ENCODE data around the gene OR5AU1. TPM values are rescaled to one million over a fixed set of nuclear protein-coding genes. Genes with fewer than 3 reads are reported as not detected.
"Not testable (repeated sequence)": the region's sequence is repeated elsewhere in the genome, so short reads cannot be mapped to it uniquely, and the experiment has no call there.

The OR5AU1 gene
- total RNA-seq, 4 donors from 2014 or later, result not detected

- Histone ChIP-seq H3K4me1 (no peaks in the 10 kb centered on the region), H3K9me3 (no peaks in the 10 kb centered on the region), H3K27me3 (no peaks in the 10 kb centered on the region), H3K4me3 (no peak overlapping the region), H3K36me3 (no peaks in the 10 kb centered on the region), H3K27ac (no peak overlapping the region)
- WGBS, 2 donors (ENCODE audit: low coverage in 1 of 2), result 81 to 86% methylated on average over 3 to 8 of the region's 8 CpGs
- intact Hi-C loops (cut with DNase I; ENCODE audit: low total_unique reads) (no loop called here), in situ Hi-C loops (cut with MboI; ENCODE audit: low pct_ligation_motif_present in 1 of 4, low pct_unique_long_range_greater_than_20kb in 1 of 4, low sequenced_read_pairs in 3 of 4) (no loop called here)
- no peak for TF ChIP-seq POLR2A (IDR thresholded peaks at IDR 0.05)
- no peak for TF ChIP-seq POLR2AphosphoS5 (IDR thresholded peaks at IDR 0.05)
- no peak for TF ChIP-seq EP300 (IDR thresholded peaks at IDR 0.05; ENCODE audit: low read depth)
- no peak for TF ChIP-seq CTCF (IDR thresholded peaks at IDR 0.05)
- no peak for DNase-seq
These were observed 12.2 kb upstream of the OR5AU1 start for GRCh38 chr14:21168055-21168454.

DNA sequence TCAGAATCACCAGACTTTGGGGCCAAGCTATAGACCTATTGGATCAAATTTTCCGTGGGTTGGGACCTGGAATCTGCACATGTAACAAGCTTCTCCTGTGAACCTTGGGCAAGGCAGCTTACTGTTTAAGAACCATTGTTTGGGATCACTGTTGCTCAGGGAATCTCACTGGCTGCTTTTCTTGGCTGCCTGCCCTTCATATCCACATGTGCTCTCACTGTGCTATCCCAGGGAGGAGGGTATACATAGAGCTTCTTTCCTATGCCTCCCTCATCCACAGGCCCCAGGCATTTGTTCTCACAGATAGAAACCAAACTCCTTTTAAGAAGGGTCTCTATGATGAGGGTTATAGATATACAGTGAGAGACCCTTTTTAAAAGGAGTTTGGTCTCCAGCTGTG is 9.8 kb upstream of the OR5AU1 start:
- H3K36me3 ChIP-seq; intact Hi-C loops (cut with DNase I; ENCODE audit: low total_unique reads); in situ Hi-C loops (cut with MboI; ENCODE audit: low pct_ligation_motif_present in 1 of 4, low pct_unique_long_range_greater_than_20kb in 1 of 4, low sequenced_read_pairs in 3 of 4); H3K4me3 ChIP-seq; H3K27me3 ChIP-seq; H3K27ac ChIP-seq; H3K9me3 ChIP-seq; DNase-seq; H3K4me1 ChIP-seq: not testable (repeated sequence)
- WGBS, 2 donors (ENCODE audit: low coverage in 1 of 2), result 70% methylated on average over 1 of the region's 1 CpG; no CpG with 5 or more reads in 1 of the 2 donors

DNA sequence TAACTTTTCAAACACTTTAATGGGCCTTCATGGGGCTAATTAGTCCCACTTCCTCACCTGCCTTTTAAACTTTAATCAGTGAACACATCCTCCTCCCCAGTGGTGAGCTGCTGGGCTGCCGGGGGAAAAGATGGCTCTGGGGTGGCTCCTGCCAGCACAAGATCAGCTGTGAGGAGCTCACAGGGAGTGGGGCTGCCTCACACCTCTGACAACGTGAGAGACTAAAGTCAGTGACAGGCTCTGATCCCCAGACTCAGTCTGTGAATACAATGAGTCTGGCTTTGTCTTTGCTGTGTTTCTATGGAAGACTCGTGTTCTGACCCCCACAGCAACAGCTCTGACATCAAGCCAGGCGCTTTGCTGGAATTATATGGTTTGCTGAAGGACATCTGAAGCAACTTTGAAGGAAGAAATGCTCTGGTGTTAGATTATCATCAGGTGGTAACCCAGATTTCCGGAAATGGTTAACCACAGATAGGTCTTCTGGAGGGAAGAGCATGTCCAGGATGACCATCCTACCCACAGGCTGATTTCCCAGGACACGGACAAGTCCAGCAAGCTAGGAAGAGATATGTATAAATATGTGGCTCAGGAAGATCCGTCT is 9.2 kb upstream of the OR5AU1 start:
- intact Hi-C loops (cut with DNase I; ENCODE audit: low total_unique reads); H3K27ac ChIP-seq; in situ Hi-C loops (cut with MboI; ENCODE audit: low pct_ligation_motif_present in 1 of 4, low pct_unique_long_range_greater_than_20kb in 1 of 4, low sequenced_read_pairs in 3 of 4); H3K36me3 ChIP-seq; H3K4me3 ChIP-seq; DNase-seq; H3K9me3 ChIP-seq; H3K27me3 ChIP-seq; H3K4me1 ChIP-seq: not testable (repeated sequence)
- 62% methylated on average over 7 of the region's 7 CpGs; no CpG with 5 or more reads in 1 of the 2 donors for WGBS, 2 donors (ENCODE audit: low coverage in 1 of 2)

DNA sequence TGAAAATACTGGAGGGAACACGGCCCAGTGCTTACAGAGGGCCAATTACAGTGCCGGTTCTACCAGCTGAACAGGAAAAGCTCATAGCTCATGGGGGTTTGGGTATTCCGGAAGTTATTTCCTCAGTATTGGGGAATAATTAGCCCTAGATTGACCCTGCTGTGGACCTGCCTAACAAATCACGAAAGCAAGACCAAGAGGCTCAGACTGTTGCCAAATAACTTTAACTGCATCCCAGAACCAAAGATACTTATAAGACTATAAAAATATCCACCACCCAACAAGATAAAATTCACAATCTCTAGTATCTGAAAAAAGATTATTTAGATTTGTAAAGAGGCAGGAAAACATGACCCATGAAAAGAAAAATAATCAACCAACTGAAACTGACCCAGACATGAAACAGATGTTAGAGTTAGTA is 8.0 kb upstream of the OR5AU1 start:
- intact Hi-C loops (cut with DNase I; ENCODE audit: low total_unique reads) (no loop called here), in situ Hi-C loops (cut with MboI; ENCODE audit: low pct_ligation_motif_present in 1 of 4, low pct_unique_long_range_greater_than_20kb in 1 of 4, low sequenced_read_pairs in 3 of 4) (no loop called here)
- 55 to 73% methylated on average over 2 to 4 of the region's 4 CpGs for WGBS, 2 donors (ENCODE audit: low coverage in 1 of 2)
- Histone ChIP-seq H3K27me3 (no peaks in the 10 kb centered on the region), H3K27ac (no peak overlapping the region), H3K9me3 (no peaks in the 10 kb centered on the region), H3K4me1 (no peaks in the 10 kb centered on the region), H3K4me3 (no peak overlapping the region), H3K36me3 (no peaks in the 10 kb centered on the region)
- no peak for TF ChIP-seq CTCF (IDR thresholded peaks at IDR 0.05)
- no peak for TF ChIP-seq POLR2AphosphoS5 (IDR thresholded peaks at IDR 0.05)
- no peak for TF ChIP-seq POLR2A (IDR thresholded peaks at IDR 0.05)
- TF ChIP-seq EP300 (IDR thresholded peaks at IDR 0.05; ENCODE audit: low read depth), result no peak
- no peak for DNase-seq

GRCh38 chr14:21162081-21162480 is 6.2 kb upstream of the OR5AU1 start:
- in situ Hi-C loops (cut with MboI; ENCODE audit: low pct_ligation_motif_present in 1 of 4, low pct_unique_long_range_greater_than_20kb in 1 of 4, low sequenced_read_pairs in 3 of 4), result no loop called here
- no peaks in the 10 kb centered on the region for H3K4me1 ChIP-seq
- 50 to 76% methylated on average over 2 to 5 of the region's 5 CpGs for WGBS, 2 donors (ENCODE audit: low coverage in 1 of 2)
- TF ChIP-seq CTCF (IDR thresholded peaks at IDR 0.05), result no peak
- TF ChIP-seq POLR2AphosphoS5 (IDR thresholded peaks at IDR 0.05), result no peak
- no peak for TF ChIP-seq EP300 (IDR thresholded peaks at IDR 0.05; ENCODE audit: low read depth)
- TF ChIP-seq POLR2A (IDR thresholded peaks at IDR 0.05), result no peak
- no peaks in the 10 kb centered on the region for H3K36me3 ChIP-seq
- intact Hi-C loops (cut with DNase I; ENCODE audit: low total_unique reads), result no loop called here
- no peak overlapping the region for H3K4me3 ChIP-seq
- no peak for DNase-seq
- no peak overlapping the region for H3K27ac ChIP-seq
- H3K9me3 ChIP-seq, result no peaks in the 10 kb centered on the region
- H3K27me3 ChIP-seq, result no peaks in the 10 kb centered on the region

Data from transverse colon (tissue), 4 donors.